GM21619 (cell line): ENCODE measurements around the gene ZMYND8.

ENCODE experiments used
- ATAC-seq: cut with Tn5 transposase; IDR thresholded peaks from one replicate; pipeline ENCODE4 v1.9.1; 2021; ENCODE audit not compliant: unreplicated experiment

Gene ZMYND8

GRCh38 chr20:47335251-47336128 is 21.0 kb downstream of the ZMYND8 start:
- ATAC-seq = no peak

DNA sequence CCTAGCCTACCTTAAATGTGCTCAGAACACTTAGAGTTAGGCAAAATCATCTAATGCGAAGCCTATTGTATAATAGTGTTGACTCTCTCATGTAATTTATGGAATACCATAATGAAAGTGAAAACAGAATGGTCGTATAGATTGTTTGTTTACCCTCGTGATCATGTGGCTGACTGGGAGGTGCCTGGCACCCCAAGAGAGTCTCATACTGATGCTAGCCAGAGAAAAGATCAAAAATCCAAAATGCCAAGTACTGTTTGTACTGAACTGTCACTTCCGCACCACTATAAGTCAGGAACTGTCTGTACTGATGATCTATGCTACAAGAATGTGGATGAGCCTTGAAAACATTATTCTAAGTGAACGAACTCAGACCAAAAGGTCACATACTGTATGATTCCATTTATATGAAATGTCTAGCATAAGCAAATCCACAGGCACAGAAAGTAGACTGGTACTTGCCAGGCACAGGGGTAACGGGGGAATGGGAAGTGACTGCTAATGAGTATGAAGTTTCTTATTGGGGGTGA is 22.4 kb downstream of the ZMYND8 start:
- ATAC-seq = no peak

GRCh38 chr20:47332381-47333206 is 23.9 kb downstream of the ZMYND8 start:
- no peak for ATAC-seq

DNA sequence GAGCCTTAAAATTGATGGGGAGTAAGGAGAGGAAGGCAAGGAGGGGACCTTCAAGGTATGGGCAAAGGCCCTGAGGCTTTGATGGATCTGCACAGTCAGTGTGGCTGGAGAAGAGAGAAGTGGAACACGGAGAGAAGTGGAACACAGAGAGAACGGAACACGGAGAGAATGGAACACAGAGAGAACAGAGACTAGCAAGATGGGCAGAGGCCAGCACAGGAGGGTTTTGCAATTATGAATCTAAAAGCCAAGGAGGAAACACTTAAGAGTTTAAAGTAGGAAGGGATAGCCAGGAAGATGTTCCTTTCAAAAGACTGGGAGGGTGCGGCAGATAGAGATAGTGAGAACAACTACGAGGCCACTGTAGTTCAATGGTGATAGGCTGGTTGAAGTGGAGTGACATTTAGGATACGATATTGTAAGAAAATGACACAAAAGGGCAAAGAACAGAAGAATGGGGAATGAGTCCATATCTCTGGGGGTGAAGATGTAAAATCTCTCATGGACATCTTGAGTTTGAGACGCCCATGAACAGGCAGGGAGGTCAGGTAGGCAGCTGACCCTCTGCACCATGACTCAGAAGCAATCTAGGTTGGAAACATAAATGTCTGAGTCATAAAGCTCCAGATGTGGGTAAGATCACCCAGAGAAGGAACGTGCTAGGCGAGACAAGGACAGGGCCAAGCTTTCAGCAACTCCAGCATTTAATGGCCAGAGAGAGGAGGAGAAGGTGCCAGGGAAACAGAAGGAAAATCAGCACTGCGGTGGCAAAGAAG is 25.4 kb downstream of the ZMYND8 start:
- ATAC-seq = no peak

- ATAC-seq = no peak
These were observed 26.4 kb downstream of the ZMYND8 start for GRCh38 chr20:47330071-47330470.

DNA sequence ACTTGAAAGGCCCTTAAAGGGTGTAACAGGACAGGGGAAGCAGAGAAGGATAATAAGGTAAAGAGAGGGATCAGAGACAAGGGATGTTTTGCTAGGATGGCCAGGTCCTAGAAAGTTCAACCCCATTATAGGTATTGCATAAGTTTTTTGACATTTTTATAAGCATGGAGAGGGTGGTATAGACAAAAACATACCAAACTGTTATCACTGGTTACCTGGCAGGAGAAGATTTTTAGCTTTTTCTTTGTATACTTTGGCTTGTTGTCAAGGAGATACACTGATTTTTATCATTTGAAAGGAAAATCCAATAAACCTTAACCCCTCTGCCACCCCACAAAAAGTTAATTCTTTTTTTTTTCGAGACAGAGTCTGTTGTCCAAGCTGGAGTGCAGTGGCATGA is 28.4 kb downstream of the ZMYND8 start:
- no peak for ATAC-seq

- ATAC-seq = no peak
These were observed 28.8 kb downstream of the ZMYND8 start for GRCh38 chr20:47327711-47328110.

- ATAC-seq = no peak
These were observed 29.7 kb downstream of the ZMYND8 start for GRCh38 chr20:47326658-47327268.

DNA sequence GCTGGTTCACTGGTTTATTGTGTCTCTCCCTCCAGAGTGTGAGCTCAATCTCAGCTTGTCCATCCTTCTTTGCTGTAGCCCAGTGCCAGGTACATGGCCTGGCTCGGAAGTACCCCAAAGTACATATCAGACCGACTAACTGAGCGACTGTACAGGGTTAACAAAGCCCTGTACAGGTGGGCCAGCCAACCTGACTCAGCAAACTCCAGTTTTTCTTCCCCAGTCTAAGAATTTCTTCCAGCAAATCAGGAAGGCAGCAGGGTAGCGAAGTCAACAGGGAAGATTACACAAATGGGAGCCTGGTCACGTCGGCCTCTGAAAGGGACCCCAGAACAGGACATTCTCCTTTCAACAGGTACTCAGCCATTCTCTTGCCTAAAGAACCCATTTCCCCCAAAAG is 31.3 kb downstream of the ZMYND8 start:
- no peak for ATAC-seq

- ATAC-seq = no peak
These were observed 35.3 kb downstream of the ZMYND8 start for GRCh38 chr20:47320990-47321805.

- ATAC-seq = no peak
These were observed 36.8 kb downstream of the ZMYND8 start for GRCh38 chr20:47319517-47320252.

- ATAC-seq = no peak
These were observed 37.6 kb downstream of the ZMYND8 start for GRCh38 chr20:47318586-47319516.

GRCh38 chr20:47318027-47318585 is 38.4 kb downstream of the ZMYND8 start:
- no peak for ATAC-seq

GRCh38 chr20:47317127-47317895 is 39.2 kb downstream of the ZMYND8 start:
- ATAC-seq = no peak

GRCh38 chr20:47316776-47317126 is 39.7 kb downstream of the ZMYND8 start:
- ATAC-seq = no peak

GRCh38 chr20:47315339-47316056 is 41.0 kb downstream of the ZMYND8 start:
- no peak for ATAC-seq
